ENCODE data around the gene KRTAP10-1.
"Not testable (repeated sequence)": the region's sequence is repeated elsewhere in the genome, so short reads cannot be mapped to it uniquely, and the experiment has no call there.

Gene KRTAP10-1

GRCh38 chr21:44568667-44569556, 28.9 kb upstream of the KRTAP10-1 start:
- H3K4me1 ChIP-seq (ENCODE audit: control insufficient read depth, insufficient read depth, low read length, unreplicated experiment) = no peaks in the 10 kb centered on the region
- no peak overlapping the region for H3K27ac ChIP-seq (ENCODE audit: low read depth, low read length)
- no peaks in the 10 kb centered on the region for H3K79me2 ChIP-seq (ENCODE audit: control insufficient read depth, insufficient read depth, low read length, unreplicated experiment)
- H3K4me3 ChIP-seq (ENCODE audit: low read depth, low read length) = no peak overlapping the region
- H3K36me3 ChIP-seq (ENCODE audit: insufficient read depth, low read length) = no peaks in the 10 kb centered on the region
- peaks cover 4% of the 10 kb centered on the region; the same call in 1 of the 2 replicates for H3K27me3 ChIP-seq (ENCODE audit: insufficient read depth, low read length)
- no peak overlapping the region for H2AFZ ChIP-seq (ENCODE audit: low read length, unreplicated experiment)

DNA sequence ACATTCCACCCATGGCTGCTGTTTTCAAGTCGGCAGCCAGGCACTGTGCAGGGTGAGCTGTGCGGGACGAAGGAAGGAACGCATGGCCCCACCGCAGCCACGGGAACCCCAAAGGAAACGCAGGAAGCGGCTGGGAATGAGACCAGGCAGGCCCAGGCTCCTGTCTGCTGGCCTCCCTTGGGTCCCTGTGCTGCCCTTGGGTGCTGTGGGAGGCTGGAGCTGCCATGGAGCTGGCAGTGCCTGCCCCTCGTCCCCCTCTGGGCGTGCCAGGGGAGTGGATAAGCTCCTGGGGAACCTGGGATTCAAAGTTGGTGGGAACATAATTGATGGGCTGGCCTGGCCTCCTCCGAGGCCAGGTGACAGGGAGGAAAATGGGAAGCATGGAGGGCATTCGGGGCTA, 28.3 kb upstream of the KRTAP10-1 start:
- Histone ChIP-seq H3K36me3 (ENCODE audit: insufficient read depth, low read length) (no peaks in the 10 kb centered on the region), H3K27ac (ENCODE audit: low read depth, low read length) (no peak overlapping the region), H3K79me2 (ENCODE audit: control insufficient read depth, insufficient read depth, low read length, unreplicated experiment) (no peaks in the 10 kb centered on the region), H3K27me3 (ENCODE audit: insufficient read depth, low read length) (peaks cover 10% of the 10 kb centered on the region; the same call in 1 of the 2 replicates), H3K4me1 (ENCODE audit: control insufficient read depth, insufficient read depth, low read length, unreplicated experiment) (no peaks in the 10 kb centered on the region), H3K4me3 (ENCODE audit: low read depth, low read length) (no peak overlapping the region), H2AFZ (ENCODE audit: low read length, unreplicated experiment) (no peak overlapping the region)

- peaks cover 10% of the 10 kb centered on the region; the same call in 1 of the 2 replicates for H3K27me3 ChIP-seq (ENCODE audit: insufficient read depth, low read length)
- H2AFZ ChIP-seq (ENCODE audit: low read length, unreplicated experiment) = no peak overlapping the region
- no peaks in the 10 kb centered on the region for H3K79me2 ChIP-seq (ENCODE audit: control insufficient read depth, insufficient read depth, low read length, unreplicated experiment)
- H3K36me3 ChIP-seq (ENCODE audit: insufficient read depth, low read length) = no peaks in the 10 kb centered on the region
- no peak overlapping the region for H3K4me3 ChIP-seq (ENCODE audit: low read depth, low read length)
- H3K27ac ChIP-seq (ENCODE audit: low read depth, low read length) = no peak overlapping the region
- H3K4me1 ChIP-seq (ENCODE audit: control insufficient read depth, insufficient read depth, low read length, unreplicated experiment) = no peaks in the 10 kb centered on the region
Measured at GRCh38 chr21:44567481-44568171, 27.6 kb upstream of the KRTAP10-1 start.

DNA sequence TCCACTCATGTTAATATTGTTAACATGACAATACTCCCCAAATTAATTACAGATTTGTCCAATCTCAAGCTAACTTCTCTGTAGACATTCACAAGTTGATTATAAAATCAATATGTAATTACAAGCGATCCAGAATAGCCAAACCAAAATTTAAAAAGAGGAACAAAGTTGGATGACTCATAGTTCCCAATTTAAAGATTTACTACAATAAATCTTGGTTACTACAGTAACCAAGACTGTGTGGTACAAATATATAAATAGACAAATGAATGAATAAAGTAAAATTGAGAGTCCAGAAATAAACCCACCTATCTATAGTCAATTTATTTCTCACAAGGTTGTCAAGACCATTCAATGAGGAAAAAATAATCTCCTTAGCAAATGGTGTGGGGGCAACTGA, 26.4 kb upstream of the KRTAP10-1 start:
- Histone ChIP-seq H3K27me3 (ENCODE audit: insufficient read depth, low read length) (peaks cover 10% of the 10 kb centered on the region; the same call in 1 of the 2 replicates), H3K36me3 (ENCODE audit: insufficient read depth, low read length) (no peaks in the 10 kb centered on the region), H3K4me3 (ENCODE audit: low read depth, low read length) (no peak overlapping the region), H3K27ac (ENCODE audit: low read depth, low read length) (no peak overlapping the region), H2AFZ (ENCODE audit: low read length, unreplicated experiment) (no peak overlapping the region), H3K4me1 (ENCODE audit: control insufficient read depth, insufficient read depth, low read length, unreplicated experiment) (no peaks in the 10 kb centered on the region), H3K79me2 (ENCODE audit: control insufficient read depth, insufficient read depth, low read length, unreplicated experiment) (no peaks in the 10 kb centered on the region)

- Histone ChIP-seq H3K79me2 (ENCODE audit: control insufficient read depth, insufficient read depth, low read length, unreplicated experiment) (no peaks in the 10 kb centered on the region), H3K27me3 (ENCODE audit: insufficient read depth, low read length) (0 out of 2 replicates have a peak, but pooled peaks cover 10% of the 10 kb centered on the region), H3K4me3 (ENCODE audit: low read depth, low read length) (no peak overlapping the region), H2AFZ (ENCODE audit: low read length, unreplicated experiment) (no peak overlapping the region), H3K36me3 (ENCODE audit: insufficient read depth, low read length) (no peaks in the 10 kb centered on the region), H3K27ac (ENCODE audit: low read depth, low read length) (no peak overlapping the region), H3K4me1 (ENCODE audit: control insufficient read depth, insufficient read depth, low read length, unreplicated experiment) (no peaks in the 10 kb centered on the region)
Measured at GRCh38 chr21:44564886-44565598, 25.0 kb upstream of the KRTAP10-1 start.

DNA sequence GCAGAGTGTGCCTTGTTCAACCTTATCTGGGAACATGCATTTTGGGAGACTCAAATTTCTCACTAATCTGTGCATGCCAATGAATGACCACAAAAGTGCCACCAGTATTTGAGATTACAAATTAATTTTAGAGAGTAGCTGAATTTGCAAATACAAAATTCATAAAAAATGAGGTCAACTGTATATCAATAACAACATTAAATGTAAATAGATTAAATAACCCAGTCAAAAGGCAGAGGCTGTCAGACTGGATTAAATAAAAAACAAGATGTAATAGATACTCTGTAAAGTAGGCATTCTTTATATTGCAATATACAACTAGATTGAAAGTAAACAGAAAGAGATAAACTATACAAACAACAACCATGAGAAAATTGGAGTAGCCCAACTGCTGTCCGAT, 24.1 kb upstream of the KRTAP10-1 start:
- Histone ChIP-seq H3K79me2 (ENCODE audit: control insufficient read depth, insufficient read depth, low read length, unreplicated experiment) (no peaks in the 10 kb centered on the region), H3K4me1 (ENCODE audit: control insufficient read depth, insufficient read depth, low read length, unreplicated experiment) (no peaks in the 10 kb centered on the region), H3K27ac (ENCODE audit: low read depth, low read length) (no peak overlapping the region), H3K36me3 (ENCODE audit: insufficient read depth, low read length) (no peaks in the 10 kb centered on the region), H3K27me3 (ENCODE audit: insufficient read depth, low read length) (peaks cover 16% of the 10 kb centered on the region; the same call in 1 of the 2 replicates), H3K4me3 (ENCODE audit: low read depth, low read length) (no peak overlapping the region), H2AFZ (ENCODE audit: low read length, unreplicated experiment) (no peak overlapping the region)

GRCh38 chr21:44558695-44559094, 18.7 kb upstream of the KRTAP10-1 start, which contains the start of gene KRTAP10-3:
Gene KRTAP10-3 (minus strand): TSS chr21:44558795. CDS start chr21:44558715, 80 bp downstream.
- Histone ChIP-seq H3K79me2 (ENCODE audit: control insufficient read depth, insufficient read depth, low read length, unreplicated experiment) (no peaks in the 10 kb centered on the region), H3K4me3 (ENCODE audit: low read depth, low read length) (no peak within 1 kb of the TSS), H3K36me3 (ENCODE audit: insufficient read depth, low read length) (no peaks in the 10 kb centered on the region), H3K27me3 (ENCODE audit: insufficient read depth, low read length) (peaks cover 57% of the 10 kb centered on the region), H2AFZ (ENCODE audit: low read length, unreplicated experiment) (no peak within 1 kb of the TSS), H3K4me1 (ENCODE audit: control insufficient read depth, insufficient read depth, low read length, unreplicated experiment) (no peaks in the 10 kb centered on the region), H3K27ac (ENCODE audit: low read depth, low read length) (no peak within 1 kb of the TSS)

- peaks cover 57% of the 10 kb centered on the region for H3K27me3 ChIP-seq (ENCODE audit: insufficient read depth, low read length)
- H3K4me1 ChIP-seq (ENCODE audit: control insufficient read depth, insufficient read depth, low read length, unreplicated experiment); H3K27ac ChIP-seq (ENCODE audit: low read depth, low read length); H2AFZ ChIP-seq (ENCODE audit: low read length, unreplicated experiment); H3K36me3 ChIP-seq (ENCODE audit: insufficient read depth, low read length); H3K4me3 ChIP-seq (ENCODE audit: low read depth, low read length); H3K79me2 ChIP-seq (ENCODE audit: control insufficient read depth, insufficient read depth, low read length, unreplicated experiment): not testable (repeated sequence)
Measured at GRCh38 chr21:44558329-44558675, 18.3 kb upstream of the KRTAP10-1 start.

GRCh38 chr21:44557491-44558328, 17.7 kb upstream of the KRTAP10-1 start:
- H3K27ac ChIP-seq (ENCODE audit: low read depth, low read length) = no peak overlapping the region
- H3K27me3 ChIP-seq (ENCODE audit: insufficient read depth, low read length) = peaks cover 63% of the 10 kb centered on the region
- H3K4me3 ChIP-seq (ENCODE audit: low read depth, low read length) = no peak overlapping the region
- H2AFZ ChIP-seq (ENCODE audit: low read length, unreplicated experiment) = no peak overlapping the region
- no peaks in the 10 kb centered on the region for H3K4me1 ChIP-seq (ENCODE audit: control insufficient read depth, insufficient read depth, low read length, unreplicated experiment)
- no peaks in the 10 kb centered on the region for H3K36me3 ChIP-seq (ENCODE audit: insufficient read depth, low read length)
- H3K79me2 ChIP-seq (ENCODE audit: control insufficient read depth, insufficient read depth, low read length, unreplicated experiment) = no peaks in the 10 kb centered on the region

DNA sequence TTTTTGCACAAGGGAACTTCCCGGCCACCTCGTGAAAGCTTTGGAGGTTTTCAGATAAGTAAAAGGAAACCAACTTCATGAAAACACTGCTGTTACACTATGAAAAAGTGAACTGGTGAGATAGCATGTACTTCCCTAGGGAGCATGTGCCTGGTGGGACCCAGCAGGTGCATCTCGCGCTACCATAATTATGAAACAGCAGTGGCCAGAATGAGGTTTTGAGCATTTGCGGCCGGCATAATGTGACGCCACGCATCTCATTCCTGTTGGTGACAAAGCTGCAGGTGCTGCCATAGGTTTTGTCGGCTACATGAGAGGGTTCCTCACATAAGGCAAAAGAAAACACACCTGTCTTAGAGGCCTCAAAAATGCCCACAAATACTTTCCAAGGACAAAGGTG, 16.9 kb upstream of the KRTAP10-1 start:
- Histone ChIP-seq H3K4me1 (ENCODE audit: control insufficient read depth, insufficient read depth, low read length, unreplicated experiment) (no peaks in the 10 kb centered on the region), H3K4me3 (ENCODE audit: low read depth, low read length) (no peak overlapping the region), H2AFZ (ENCODE audit: low read length, unreplicated experiment) (no peak overlapping the region), H3K79me2 (ENCODE audit: control insufficient read depth, insufficient read depth, low read length, unreplicated experiment) (no peaks in the 10 kb centered on the region), H3K36me3 (ENCODE audit: insufficient read depth, low read length) (no peaks in the 10 kb centered on the region), H3K27ac (ENCODE audit: low read depth, low read length) (no peak overlapping the region), H3K27me3 (ENCODE audit: insufficient read depth, low read length) (peaks cover 71% of the 10 kb centered on the region)

Measured in ACC112 (cell line).